Right atrium auricular region (tissue), 2 donors: ENCODE data around the gene HSPG2. TPM values are rescaled to one million over a fixed set of nuclear protein-coding genes. Genes with fewer than 3 reads are reported as not detected.

Experiments used
- DNase-seq: peaks from one replicate; pipeline ENCODE4 v3.0.0-alpha.2; 2019; ENCODE audit warnings: low spot score
- H3K27ac ChIP-seq, 2 donors: fragments of 200-600 bp; sonication (generic); 1 replicate in 1 of 2; 2 replicates in 1 of 2; pipeline ENCODE4 v1.5.1; 2016 to 2019
- H3K27me3 ChIP-seq, 2 donors: fragments of 200-600 bp; sonication (generic); one replicate each; pipeline versions ENCODE4 v1.5.1 to v1.6.0; 2017 to 2019
- H3K36me3 ChIP-seq: fragments of 200-600 bp; sonication (generic); one replicate; pipeline ENCODE4 v1.5.1; 2016
- H3K4me1 ChIP-seq, 2 donors: fragments of 200-600 bp; sonication (generic); one replicate each; pipeline versions ENCODE4 v1.5.1 to v1.6.0; 2017 to 2019
- H3K4me3 ChIP-seq, 2 donors: fragments of 200-600 bp; sonication (generic); 1 replicate in 1 of 2; 2 replicates in 1 of 2; pipeline ENCODE4 v1.5.1; 2017 to 2019; ENCODE audit warnings: mild to moderate bottlenecking in 1 of 2, moderate library complexity in 1 of 2
- H3K9me3 ChIP-seq, 2 donors: fragments of 200-600 bp; sonication (generic); one replicate each; pipeline ENCODE4 v1.5.1; 2019
- CTCF ChIP-seq, 2 donors: fragments of 200-600 bp; sonication (generic); IDR thresholded peaks; one replicate each; pipeline ENCODE4 v1.5.1; 2019; ENCODE audit warnings: antibody characterized with exemption in 2 of 2
- total RNA-seq, 2 donors: library from RNA; depleted of rRNA; stranded (reverse); fragments of >200 nt; gene quantifications; one replicate each; pipeline ENCODE4 v1.1.0, GENCODE V29; 2016

The HSPG2 gene
- total RNA-seq, 2 donors from 2014 or later: 424 to 557 TPM

- no peaks in the 10 kb centered on the region for H3K9me3 ChIP-seq
- no peaks in the 10 kb centered on the region for H3K27me3 ChIP-seq
- H3K27ac ChIP-seq: peak overlapping the region; percentile 91 to 94
- no peak overlapping the region for H3K4me3 ChIP-seq
- peaks cover 18% of the 10 kb centered on the region for H3K36me3 ChIP-seq
- no peak for DNase-seq
- peaks cover 13 to 96% of the 10 kb centered on the region in 2 donors for H3K4me1 ChIP-seq
- TF ChIP-seq CTCF (IDR thresholded peaks at IDR 0.05): no peak
Measured at GRCh38 chr1:21925334-21925940, 11.7 kb downstream of the HSPG2 start.

GRCh38 chr1:21924503-21925005 is 12.6 kb downstream of the HSPG2 start:
- no peak for TF ChIP-seq CTCF (IDR thresholded peaks at IDR 0.05)
- peaks cover 17% of the 10 kb centered on the region for H3K36me3 ChIP-seq
- peaks cover 13 to 96% of the 10 kb centered on the region in 2 donors for H3K4me1 ChIP-seq
- no peaks in the 10 kb centered on the region for H3K27me3 ChIP-seq
- peak overlapping the region; percentile 91 to 94 for H3K27ac ChIP-seq
- H3K9me3 ChIP-seq: no peaks in the 10 kb centered on the region
- H3K4me3 ChIP-seq: no peak overlapping the region
- DNase-seq: peak; percentile 88

- Histone ChIP-seq H3K9me3 (no peaks in the 10 kb centered on the region), H3K36me3 (peaks cover 16% of the 10 kb centered on the region), H3K27me3 (no peaks in the 10 kb centered on the region), H3K27ac (peak overlapping the region; percentile 91 to 94), H3K4me3 (no peak overlapping the region), H3K4me1 (peaks cover 13 to 98% of the 10 kb centered on the region in 2 donors)
- no peak for DNase-seq
- TF ChIP-seq CTCF (IDR thresholded peaks at IDR 0.05): no peak
Measured at GRCh38 chr1:21922090-21923013, 14.8 kb downstream of the HSPG2 start.

GRCh38 chr1:21921100-21921875 is 15.8 kb downstream of the HSPG2 start:
- Histone ChIP-seq H3K9me3 (no peaks in the 10 kb centered on the region), H3K4me1 (peaks cover 11 to 98% of the 10 kb centered on the region in 2 donors)
- no peak for DNase-seq

More at GRCh38 chr1:21921100-21921875, 15.8 kb downstream of the HSPG2 start:
- Histone ChIP-seq H3K36me3 (peaks cover 16% of the 10 kb centered on the region), H3K4me3 (no peak overlapping the region), H3K27me3 (no peaks in the 10 kb centered on the region), H3K27ac (peak overlapping the region; percentile 91 to 94)
- no peak for TF ChIP-seq CTCF (IDR thresholded peaks at IDR 0.05)
